ENCODE measurements around the gene KIF25.

KIF25 gene

GRCh38 chr6:167996424-167997199 lies 859 bp upstream of the KIF25 start:
- TF ChIP-seq SIN3A (IDR thresholded peaks at IDR 0.05; ENCODE audit: borderline replicate concordance, insufficient read depth, low read length) (no peak), TAF1 (IDR thresholded peaks at IDR 0.05; ENCODE audit: borderline replicate concordance, insufficient read depth, low read length) (no peak), POLR2AphosphoS5 (IDR thresholded peaks at IDR 0.05; ENCODE audit: low read depth, low read length) (no peak), FOXP2 (optimal IDR thresholded peaks at IDR 0.05; ENCODE audit: borderline replicate concordance, extremely low read depth, extremely low read length, insufficient read depth) (no peak), REST (IDR thresholded peaks at IDR 0.05; ENCODE audit: insufficient read depth in 1 of 2, low read depth in 2 of 2, low read length in 2 of 2) (no peak)

GRCh38 chr6:167998215-167998614 lies 744 bp downstream of the KIF25 start:
- no peak for TF ChIP-seq SIN3A (IDR thresholded peaks at IDR 0.05; ENCODE audit: borderline replicate concordance, insufficient read depth, low read length)
- no peak for TF ChIP-seq FOXP2 (optimal IDR thresholded peaks at IDR 0.05; ENCODE audit: borderline replicate concordance, extremely low read depth, extremely low read length, insufficient read depth)
- TF ChIP-seq POLR2AphosphoS5 (IDR thresholded peaks at IDR 0.05; ENCODE audit: low read depth, low read length), result no peak
- TF ChIP-seq REST (IDR thresholded peaks at IDR 0.05; ENCODE audit: insufficient read depth in 1 of 2, low read depth in 2 of 2, low read length in 2 of 2), result no peak
- no peak for TF ChIP-seq TAF1 (IDR thresholded peaks at IDR 0.05; ENCODE audit: borderline replicate concordance, insufficient read depth, low read length)

GRCh38 chr6:168000198-168001028 lies 2.9 kb downstream of the KIF25 start:
- TF ChIP-seq REST (IDR thresholded peaks at IDR 0.05; ENCODE audit: insufficient read depth in 1 of 2, low read depth in 2 of 2, low read length in 2 of 2), result no peak
- no peak for TF ChIP-seq FOXP2 (optimal IDR thresholded peaks at IDR 0.05; ENCODE audit: borderline replicate concordance, extremely low read depth, extremely low read length, insufficient read depth)
- TF ChIP-seq TAF1 (IDR thresholded peaks at IDR 0.05; ENCODE audit: borderline replicate concordance, insufficient read depth, low read length), result no peak
- TF ChIP-seq SIN3A (IDR thresholded peaks at IDR 0.05; ENCODE audit: borderline replicate concordance, insufficient read depth, low read length), result no peak
- TF ChIP-seq POLR2AphosphoS5 (IDR thresholded peaks at IDR 0.05; ENCODE audit: low read depth, low read length), result no peak

GRCh38 chr6:168001029-168001332 lies 3.5 kb downstream of the KIF25 start:
- TF ChIP-seq POLR2AphosphoS5 (IDR thresholded peaks at IDR 0.05; ENCODE audit: low read depth, low read length) (no peak), TAF1 (IDR thresholded peaks at IDR 0.05; ENCODE audit: borderline replicate concordance, insufficient read depth, low read length) (no peak), REST (IDR thresholded peaks at IDR 0.05; ENCODE audit: insufficient read depth in 1 of 2, low read depth in 2 of 2, low read length in 2 of 2) (no peak), FOXP2 (optimal IDR thresholded peaks at IDR 0.05; ENCODE audit: borderline replicate concordance, extremely low read depth, extremely low read length, insufficient read depth) (no peak), SIN3A (IDR thresholded peaks at IDR 0.05; ENCODE audit: borderline replicate concordance, insufficient read depth, low read length) (no peak)

All from PFSK-1 (cell line).